ENCODE measurements around the gene PARVA.

The PARVA gene

DNA sequence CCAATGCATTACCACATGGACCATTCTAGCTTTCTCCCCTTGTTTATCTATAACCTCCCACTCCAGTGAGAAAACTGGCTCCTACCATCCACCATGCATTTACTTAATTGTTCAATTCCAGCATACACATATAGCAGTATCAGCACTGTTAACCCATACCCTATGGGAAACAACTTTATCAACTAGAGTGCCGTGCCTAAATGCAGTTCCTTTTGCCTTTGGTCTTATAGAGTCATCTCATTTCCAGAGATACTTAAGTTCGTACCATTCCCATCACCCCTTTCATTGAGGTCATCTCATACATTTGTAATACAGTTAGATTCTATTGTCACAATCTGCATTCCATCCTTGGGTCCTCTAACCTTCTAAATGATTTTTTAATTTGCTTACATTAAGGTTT, 86.9 kb downstream of the PARVA start:
- DNase-seq = no peak

DNA sequence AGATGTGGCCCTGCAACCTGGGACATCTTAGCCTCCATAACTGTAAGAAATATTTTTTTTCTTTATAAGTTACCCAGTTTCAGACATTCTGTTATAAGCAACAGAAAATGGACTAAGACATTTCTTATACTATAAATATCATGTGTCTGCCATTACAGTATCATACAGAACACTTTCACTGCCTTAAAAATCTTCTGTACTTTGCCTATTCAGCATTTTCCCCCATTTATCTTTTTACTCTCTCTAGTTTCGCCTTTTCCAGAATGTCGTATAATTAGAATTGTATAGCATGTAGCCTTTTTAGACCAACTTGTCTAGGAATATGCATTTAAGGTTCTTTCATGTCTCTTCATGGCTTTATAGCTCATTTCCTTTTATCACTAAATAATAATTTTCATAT, 88.0 kb downstream of the PARVA start:
- DNase-seq = no peak

DNA sequence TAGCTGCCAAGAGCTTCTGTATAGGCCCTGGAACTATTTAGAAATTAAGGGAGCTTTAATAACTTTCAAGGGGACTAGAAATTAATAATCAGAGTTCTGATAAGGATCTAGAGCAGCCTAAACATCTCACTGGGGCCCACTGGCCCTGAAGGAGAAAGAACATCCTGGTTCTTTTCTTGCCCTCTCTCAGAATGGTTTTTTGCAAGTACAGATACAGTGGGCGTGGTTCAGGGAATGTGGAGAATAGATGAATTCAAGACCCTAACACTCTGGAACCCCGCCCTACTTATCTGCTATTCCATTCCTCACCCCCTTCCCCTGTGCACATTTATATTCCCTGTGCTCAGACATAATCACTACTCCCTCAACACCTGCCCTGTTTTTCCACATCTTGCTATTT, 90.2 kb downstream of the PARVA start:
- DNase-seq = no peak

DNA sequence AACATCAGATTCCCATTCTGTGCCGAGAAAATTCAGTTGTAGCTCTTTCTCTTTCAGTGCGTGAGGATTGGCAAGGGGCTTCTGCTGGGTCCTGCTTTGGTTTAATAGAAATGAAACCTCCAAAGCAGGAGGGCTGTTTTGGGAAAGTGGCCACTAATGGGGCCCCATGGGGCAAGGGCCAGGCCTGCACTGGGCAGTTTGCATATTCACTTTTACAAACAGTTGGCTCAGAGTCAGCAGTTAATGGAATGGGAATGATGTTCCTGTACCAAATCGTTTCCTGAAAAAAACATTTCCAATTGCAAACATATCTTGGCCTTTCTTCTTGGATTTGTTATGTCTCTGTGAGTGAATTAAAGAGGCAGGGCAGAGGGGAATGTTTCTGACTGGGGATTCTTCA, 92.1 kb downstream of the PARVA start:
- DNase-seq = no peak

DNA sequence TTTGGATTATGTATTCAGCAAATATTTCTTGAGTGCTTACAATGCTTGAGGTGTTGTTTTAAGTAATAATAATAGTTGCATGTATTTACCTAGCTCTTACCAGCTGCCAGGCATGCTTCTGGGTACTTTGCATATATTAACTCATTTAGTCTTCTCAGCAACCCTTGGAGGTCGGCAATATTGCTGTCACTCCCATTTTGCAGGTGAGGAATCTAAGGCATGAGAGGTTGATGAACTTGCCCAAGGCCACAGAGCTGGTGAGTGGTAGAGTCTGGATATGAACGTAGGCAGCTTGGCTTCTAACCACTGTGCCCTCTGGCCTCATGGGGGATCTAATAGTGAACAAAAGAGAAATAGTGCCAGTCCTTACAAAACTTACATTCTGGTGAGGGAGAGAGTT, 92.9 kb downstream of the PARVA start:
- DNase-seq = no peak

DNA sequence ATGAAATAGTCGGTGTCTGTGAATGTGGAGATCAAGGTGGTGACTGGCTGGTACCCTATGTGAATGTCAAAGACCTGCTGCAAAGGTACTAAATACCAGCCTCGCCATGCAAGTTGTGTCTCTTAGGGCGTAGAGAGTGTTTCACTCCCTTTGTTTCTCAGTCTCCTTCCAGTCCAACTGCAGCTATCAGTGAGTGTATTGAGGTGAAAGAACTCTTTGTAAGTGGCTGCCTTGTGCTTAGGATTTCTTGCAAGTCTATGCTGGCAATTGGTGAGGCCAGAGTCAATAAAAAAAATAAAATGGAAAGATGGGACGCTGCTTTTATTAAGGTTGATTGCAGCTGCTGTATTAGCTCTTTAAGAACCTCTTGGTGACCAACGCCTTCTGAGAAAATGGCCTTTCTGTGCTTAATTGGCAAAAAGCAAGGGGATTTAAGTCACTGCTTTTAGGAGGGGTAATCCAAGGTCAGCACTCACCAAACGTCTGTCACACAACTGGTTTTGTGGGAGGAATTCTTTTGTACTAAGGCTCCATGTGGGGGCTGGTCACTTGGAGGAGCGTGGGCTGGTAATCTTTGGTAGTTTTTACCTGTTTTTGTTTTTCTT, 95.1 kb downstream of the PARVA start:
- DNase-seq = no peak

DNA sequence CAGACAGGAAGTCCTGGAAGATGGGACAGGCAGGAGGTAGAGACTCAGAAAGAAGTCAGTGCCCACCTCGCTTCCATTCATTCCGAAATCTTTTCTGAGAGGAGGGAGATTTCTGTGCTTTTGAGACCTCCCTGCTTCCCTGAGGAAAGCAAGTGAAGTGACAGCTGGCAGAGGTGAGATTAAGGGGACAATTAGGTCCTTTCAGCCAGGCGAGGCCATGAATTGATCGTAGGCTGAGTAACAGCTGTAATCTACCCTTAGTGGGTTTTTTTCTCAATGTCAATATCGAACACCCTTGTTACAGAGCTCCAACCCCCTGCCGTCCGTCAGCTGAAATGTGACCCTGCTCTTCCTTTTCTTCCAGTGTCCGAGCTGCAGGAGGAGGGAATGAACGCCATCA, 96.0 kb downstream of the PARVA start:
- DNase-seq = no peak

DNA sequence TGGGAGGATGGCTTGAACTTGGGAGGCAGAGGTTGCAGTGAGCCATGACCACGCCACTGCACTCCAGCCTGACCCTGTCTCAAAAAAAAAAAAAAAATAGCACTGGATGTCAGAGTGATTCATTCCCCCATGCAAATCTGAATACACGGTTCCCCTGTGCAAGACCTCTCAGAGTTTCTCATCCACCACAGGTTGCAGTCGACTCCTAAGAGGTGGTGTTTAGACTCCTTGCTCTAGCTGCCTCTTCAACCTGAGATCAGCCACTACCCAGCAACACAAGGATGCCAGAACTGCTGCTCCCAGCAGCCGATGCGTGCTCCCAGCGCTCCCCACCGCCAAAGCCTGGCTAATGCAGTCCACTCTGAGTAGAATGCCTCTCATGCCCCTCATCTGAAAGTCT, 97.5 kb downstream of the PARVA start:
- no peak for DNase-seq

DNA sequence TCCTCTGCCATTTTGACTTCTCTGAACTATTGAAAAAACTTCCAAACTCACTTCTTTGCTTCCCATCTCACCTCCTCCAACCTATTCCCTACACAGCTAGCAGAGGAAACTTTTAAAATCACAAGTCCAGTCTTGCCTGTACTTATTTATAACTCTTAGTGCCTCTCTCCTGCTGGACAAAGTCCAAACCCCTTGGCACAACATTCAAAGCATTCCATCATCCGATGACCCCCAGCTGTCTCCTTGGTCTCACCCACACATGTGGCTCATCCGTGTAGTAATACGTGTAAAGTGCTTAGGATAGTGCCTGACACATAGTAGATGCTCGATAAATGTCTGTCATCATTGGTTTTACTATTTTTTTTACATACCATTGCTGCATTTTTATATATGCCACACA, 101.4 kb downstream of the PARVA start:
- DNase-seq = no peak

DNA sequence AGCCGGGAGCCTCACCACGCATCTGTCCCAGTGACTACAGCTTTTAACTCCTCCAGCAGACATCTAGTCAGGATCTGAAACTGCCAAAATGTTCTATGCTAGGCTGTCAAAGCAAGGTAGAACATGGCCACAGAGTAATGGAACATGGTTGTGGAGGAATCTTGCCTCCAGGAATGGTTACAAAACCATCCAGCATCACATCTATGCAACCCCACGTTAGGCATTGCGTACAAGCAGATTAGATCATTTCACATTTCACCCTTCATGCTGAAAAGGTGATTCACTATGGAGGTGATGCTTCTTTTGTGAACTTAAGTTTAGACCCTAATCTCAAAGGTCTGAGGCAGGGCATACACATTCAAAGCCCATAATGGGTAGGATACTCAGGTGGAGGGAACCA, 103.0 kb downstream of the PARVA start:
- DNase-seq = no peak

DNA sequence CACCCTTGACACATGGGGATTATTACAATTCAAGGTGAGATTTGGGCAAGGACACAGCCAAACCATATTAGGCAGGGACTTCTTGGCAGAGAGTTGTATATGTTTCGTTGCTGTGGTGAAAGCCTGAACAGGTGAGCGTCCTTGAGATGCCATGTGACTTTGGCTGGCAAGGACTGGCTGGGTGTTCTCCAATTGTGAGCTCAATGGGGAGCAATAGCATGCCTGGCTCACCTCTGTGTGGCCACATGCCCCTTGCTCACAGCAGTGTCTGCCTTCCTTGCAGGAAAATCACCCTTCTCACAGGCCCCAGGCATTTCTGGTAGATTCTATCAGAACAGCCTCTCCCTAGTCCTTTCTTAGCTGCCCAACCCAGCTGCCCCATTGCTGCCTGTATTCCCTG, 105.5 kb downstream of the PARVA start:
- no peak for DNase-seq

DNA sequence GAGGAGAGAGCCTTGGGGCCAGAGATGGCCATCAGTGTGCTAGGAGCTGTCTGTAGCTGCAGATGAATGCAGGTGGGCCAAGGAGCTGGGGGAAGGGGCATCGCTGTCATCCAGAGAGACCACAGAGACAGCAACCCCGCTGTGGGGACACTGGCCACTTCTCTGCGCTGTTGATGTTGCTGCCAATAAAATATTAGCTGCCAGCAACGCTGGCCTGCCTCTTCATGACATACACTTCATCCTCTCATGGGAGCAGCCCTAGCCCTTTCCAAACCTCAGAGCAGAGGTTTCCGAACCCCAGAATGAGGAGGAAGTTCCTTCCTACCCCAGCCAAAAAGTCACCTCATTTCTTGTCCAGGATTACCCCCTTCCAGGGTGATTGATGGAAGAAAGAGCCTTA, 106.2 kb downstream of the PARVA start:
- DNase-seq = no peak

DNA sequence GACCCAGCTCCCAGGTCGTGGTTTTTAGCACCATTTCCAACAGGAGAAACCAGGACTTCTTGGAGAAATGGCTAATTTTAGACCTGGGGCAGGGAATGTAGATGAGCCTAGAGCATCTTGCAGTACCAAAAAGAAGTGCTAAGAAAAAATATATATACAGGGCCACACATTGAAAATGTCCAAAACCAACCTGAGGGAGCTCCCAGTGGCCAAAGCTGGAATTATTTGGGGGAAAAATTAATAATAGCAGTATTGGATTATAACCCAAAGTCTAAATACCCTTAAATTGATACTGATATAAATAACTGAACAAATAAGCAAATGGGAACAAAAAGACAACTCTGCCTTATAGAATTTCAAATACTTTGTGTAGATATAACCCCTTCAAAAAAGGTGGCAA, 108.0 kb downstream of the PARVA start:
- no peak for DNase-seq

DNA sequence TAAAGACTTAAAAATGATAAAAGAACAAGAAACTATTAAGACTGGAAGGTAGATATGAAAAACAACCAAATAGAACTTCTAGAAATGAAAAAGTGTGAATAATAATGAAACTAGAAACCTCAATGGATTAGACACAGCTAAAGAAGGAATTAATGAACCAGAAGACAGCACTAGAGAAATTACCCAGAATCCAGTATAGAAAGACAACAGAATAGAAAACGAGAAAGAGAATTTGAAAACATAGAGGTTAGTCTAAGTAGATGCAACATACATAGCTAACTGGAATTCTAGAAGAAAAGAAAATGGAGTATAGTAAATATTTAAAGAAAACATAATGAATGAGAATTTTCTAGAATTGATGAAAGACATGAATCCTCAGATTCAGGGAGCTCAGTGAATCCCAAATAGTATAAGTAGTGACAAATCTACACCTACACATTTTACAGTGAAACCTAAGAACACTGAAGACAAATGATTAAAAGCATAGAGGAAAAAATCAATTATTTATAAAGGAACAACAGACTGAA, 111.9 kb downstream of the PARVA start:
- DNase-seq = no peak

DNA sequence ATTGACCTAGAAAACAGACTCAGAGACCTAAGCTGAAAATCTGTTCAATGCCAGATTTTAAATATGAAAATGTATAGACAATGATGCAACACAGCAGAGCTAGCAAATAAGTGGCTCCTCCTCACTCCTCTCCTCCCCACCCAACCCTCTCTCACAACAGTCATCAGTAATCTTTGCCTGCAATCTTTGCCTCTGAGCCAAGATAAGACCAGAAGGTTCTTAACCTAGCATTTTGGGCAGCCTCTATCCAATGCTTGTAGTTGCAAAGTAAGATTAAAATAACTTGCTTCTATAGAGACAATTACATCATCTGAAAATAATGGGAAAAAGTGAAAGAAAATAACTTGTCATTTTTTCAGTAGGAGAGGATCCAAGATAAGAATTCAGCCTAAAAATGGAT, 117.3 kb downstream of the PARVA start:
- no peak for DNase-seq

DNA sequence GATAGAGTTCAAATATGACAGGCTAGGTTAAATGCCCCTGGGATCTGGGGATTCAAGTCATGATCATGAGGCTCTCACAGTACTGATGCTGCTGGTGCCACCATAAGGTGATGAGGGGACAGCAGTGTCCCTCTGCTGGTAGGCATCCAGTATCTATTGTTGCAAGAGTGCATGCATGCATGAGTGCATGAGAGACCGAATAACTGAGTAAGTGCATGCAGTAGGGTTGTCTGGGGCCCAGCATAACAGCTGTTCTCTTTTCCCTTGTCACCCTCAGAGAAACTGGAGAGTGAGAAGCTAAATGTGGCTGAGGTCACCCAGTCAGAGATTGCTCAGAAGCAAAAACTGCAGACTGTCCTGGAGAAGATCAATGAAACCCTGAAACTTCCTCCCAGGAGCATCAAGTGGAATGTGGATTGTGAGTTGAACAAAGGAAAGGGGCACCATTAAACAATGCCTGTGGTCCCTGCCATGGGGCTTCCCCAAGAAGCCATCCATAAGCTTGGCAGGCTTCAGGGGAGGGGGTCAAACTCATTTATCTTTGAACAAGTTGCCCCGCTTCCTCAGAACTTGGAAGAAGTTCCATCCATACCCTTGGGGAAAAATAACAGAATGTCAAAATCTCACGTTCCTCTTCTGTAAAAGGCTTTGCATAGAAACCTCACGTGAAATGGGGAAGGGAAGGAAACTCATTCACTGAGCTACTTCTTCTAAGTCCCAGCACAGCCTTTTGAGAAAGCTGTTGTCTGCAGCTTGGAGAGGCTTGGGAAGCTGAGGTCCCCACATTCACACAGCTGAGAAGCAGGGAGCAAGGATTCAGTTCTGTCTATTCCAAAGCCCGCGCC, 119.0 kb downstream of the PARVA start:
- DNase-seq = no peak

DNA sequence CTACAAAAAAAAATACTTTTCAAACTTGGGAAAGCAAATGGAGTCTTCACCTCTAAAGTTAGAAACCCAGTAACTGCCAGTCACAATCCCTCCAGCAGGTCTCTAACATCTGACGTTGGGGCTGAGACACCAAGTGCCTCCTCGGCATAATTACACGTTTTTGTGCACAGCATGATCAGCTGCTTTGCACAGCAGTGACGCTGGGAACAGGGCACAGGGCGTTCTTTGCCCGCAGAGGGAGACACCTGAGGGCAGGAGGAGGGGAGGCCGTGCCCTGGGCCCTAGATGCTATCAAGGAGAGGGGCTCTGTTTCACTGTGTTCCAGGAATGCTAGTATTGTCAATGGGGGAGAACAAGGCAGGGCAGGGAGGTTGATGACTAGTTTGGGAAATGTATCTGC, 120.1 kb downstream of the PARVA start:
- no peak for DNase-seq

DNA sequence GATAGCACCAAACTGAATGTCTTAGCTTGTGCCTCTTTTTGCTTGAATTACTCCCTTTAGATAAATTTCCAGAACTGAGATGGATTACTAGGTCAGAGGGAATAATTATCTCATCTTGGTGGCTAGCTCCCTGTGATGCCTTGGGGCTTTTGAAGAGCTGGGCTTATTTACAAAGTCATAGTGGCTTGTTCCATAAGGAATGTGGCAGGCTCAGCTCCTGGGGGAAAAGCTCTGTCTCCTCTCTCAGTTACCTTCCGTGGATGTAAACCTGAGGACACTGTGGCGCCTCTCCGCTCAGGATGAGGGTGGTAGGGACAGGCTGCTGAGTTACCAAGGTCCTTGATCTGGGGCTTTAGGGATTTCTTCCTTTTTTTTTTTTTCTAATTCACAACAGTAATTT, 121.7 kb downstream of the PARVA start:
- DNase-seq = no peak

DNA sequence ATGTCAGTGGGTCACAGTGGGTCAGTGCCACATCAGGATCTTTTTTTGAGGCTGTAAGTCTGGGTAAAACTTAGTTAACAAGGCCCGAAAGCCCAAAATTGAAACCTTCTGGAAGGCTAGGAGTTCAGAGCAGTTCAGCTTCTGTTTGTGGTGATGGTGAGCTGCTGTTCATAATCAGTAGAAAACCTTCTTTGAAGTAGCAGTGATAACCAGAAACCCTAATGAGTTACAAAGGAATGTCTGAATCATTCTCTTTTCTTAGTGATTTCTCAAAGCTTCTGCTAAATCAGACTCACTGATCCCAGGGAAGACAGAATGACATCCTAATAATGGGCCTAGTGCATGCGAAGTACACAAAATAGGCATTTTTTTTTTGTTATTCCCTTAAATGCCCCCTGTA, 124.7 kb downstream of the PARVA start:
- DNase-seq = no peak

DNA sequence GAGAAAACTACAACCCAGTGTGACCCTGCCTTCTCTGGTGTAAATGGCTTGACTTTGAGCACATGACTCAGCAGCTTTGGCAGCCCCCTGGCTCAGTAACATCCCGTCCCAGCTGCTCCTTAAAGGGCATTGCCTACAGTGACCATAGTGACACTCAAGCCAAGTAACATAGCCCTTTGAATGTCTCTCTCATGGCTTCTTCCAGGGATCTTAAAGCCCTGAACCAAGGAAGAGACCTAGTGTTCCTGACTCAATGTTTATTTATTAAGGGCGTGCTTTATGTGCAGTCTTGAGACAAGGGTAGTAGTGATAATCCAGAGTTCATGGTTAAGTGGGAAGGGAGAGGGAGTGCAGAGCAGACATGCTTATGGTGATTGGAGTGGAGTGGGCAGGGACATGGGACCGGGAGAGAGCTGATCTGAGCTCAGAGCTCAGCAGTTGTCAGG, 125.7 kb downstream of the PARVA start:
- no peak for DNase-seq

DNA sequence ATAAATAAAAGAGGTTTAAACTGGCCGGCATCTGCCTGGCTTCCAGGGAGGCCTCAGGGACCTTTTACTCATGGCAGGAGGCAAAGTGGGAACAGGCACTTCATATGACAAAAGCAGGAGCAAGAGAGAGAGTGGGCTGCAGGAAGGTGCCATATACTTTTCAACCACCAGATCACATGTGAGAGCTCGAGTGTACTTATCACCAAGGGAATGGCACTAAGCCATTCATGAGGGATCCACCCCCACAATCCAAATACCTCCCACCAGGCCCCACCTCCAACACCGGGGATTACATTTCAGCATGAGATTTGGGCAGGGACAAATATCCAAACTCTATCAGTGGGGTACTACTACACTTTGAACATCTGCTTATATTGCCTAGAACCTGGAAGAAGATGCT, 126.5 kb downstream of the PARVA start:
- no peak for DNase-seq

DNA sequence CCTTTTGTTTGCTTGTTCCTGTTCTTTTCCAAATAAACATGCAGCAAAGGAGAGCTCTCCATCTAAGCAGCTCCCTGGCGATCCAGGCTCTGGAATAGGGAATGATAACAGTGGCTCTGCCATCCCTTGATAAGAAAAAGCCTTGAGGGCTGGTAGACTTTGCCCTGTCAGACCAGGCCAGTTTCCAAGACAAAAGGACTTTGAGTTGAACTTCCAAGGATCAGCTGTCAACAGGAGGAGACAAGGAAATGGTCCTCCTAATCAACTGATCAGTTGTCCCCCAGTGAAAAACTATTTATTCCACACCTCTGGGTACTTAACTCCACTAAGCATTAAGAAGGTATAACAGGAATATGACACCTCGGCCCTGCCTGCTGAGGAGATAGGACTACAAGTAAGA, 127.8 kb downstream of the PARVA start:
- no peak for DNase-seq

DNA sequence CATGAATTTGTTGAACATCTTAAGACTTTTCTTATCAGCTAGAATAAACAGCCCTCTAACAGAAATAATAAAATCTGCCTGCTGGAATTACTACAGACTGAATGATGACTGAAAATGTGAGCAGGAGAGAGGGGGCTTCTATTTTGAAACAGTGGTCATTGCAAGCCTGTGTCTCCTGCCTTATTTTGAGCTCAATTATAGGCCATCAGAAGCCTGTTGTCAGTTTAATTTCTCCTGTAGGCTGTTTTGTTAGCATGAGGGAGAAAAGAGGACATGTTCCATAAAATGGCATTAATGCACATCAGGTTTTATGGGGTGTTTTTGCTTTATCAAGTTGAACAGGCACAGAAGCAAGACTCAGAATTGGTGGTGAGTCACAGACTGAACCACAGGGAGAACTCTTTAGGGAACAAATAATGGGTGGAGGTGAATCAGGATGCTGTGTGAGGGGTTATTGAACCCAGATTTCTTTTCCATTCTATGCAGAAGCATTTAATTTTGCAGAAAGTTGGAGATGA, 129.1 kb downstream of the PARVA start:
- no peak for DNase-seq

DNA sequence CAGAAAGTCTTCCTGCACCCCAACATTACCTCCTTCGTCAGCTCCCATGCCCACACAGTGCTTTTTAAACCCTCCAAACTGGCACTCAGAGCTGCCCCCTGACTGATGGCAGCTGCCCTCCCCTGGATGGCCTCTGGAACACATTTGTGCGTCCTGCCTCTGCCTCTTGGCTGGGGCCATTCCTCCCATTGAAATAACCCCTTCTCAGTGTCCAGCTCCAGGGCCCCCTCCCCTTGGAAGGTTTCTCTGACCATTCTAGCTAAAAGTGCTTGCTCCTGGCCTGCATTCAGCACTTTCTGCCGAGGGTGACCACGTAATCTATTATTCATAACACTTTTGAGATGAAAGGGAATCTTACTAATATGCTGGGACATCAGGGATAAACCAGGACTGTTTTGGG, 130.0 kb downstream of the PARVA start:
- no peak for DNase-seq

All from activated T-cell treated with anti-CD3 and anti-CD28 coated beads, Interleukin-2, amount 50 U/mL, for 48 hours (primary cell).